ENCODE measurements around the gene BSCL2. TPM values are rescaled to one million over a fixed set of nuclear protein-coding genes. Genes with fewer than 3 reads are reported as not detected.
A peak's percentile ranks its signal among the peaks of the same experiment; 100 is the strongest.

Gene BSCL2
- total RNA-seq, 4 donors from 2014 or later, result 25.7 to 37.8 (median 29.2) TPM

GRCh38 chr11:62719302-62719978 is 12.2 kb upstream of the BSCL2 start:
- Histone ChIP-seq H3K36me3 (peaks cover 32 to 98% of the 10 kb centered on the region in 2 donors), H3K4me1 (peaks cover 0 to 45% (median 10%) of the 10 kb centered on the region in 3 donors), H3K27me3 (no peaks in the 10 kb centered on the region), H3K27ac (peak overlapping the region in 1 of 4 donors; percentile 9), H3K4me3 (no peak overlapping the region), H3K9me3 (no peaks in the 10 kb centered on the region)
- WGBS, 2 donors (ENCODE audit: low coverage in 1 of 2), result 67 to 83% methylated on average over 1 to 2 of the region's 2 CpGs
- no peak for ATAC-seq
- TF ChIP-seq CTCF (IDR thresholded peaks at IDR 0.05), result no peak
- TF ChIP-seq POLR2AphosphoS5 (IDR thresholded peaks at IDR 0.05), result no peak
- no peak for TF ChIP-seq POLR2A (IDR thresholded peaks at IDR 0.05)
- no peak for TF ChIP-seq EP300 (IDR thresholded peaks at IDR 0.05)

GRCh38 chr11:62716816-62717215 is 9.6 kb upstream of the BSCL2 start:
- Histone ChIP-seq H3K9me3 (no peaks in the 10 kb centered on the region), H3K27ac (no peak overlapping the region), H3K4me3 (no peak overlapping the region), H3K27me3 (no peaks in the 10 kb centered on the region), H3K4me1 (peaks cover 0 to 31% (median 0%) of the 10 kb centered on the region in 3 donors), H3K36me3 (peaks cover 27 to 100% of the 10 kb centered on the region in 2 donors)
- TF ChIP-seq CTCF (IDR thresholded peaks at IDR 0.05) (no peak), EP300 (IDR thresholded peaks at IDR 0.05) (no peak), POLR2AphosphoS5 (IDR thresholded peaks at IDR 0.05) (no peak), POLR2A (IDR thresholded peaks at IDR 0.05) (no peak)
- no peak for ATAC-seq
- WGBS, 2 donors (ENCODE audit: low coverage in 1 of 2), result 76 to 85% methylated on average over 11 of the region's 11 CpGs

- Histone ChIP-seq H3K4me3 (no peak overlapping the region), H3K27me3 (no peaks in the 10 kb centered on the region), H3K4me1 (peaks cover 0 to 30% (median 0%) of the 10 kb centered on the region in 3 donors), H3K36me3 (peaks cover 21 to 100% of the 10 kb centered on the region in 2 donors), H3K9me3 (no peaks in the 10 kb centered on the region), H3K27ac (no peak overlapping the region)
- TF ChIP-seq CTCF (IDR thresholded peaks at IDR 0.05), result no peak
- no peak for TF ChIP-seq POLR2A (IDR thresholded peaks at IDR 0.05)
- TF ChIP-seq POLR2AphosphoS5 (IDR thresholded peaks at IDR 0.05), result no peak
- no peak for TF ChIP-seq EP300 (IDR thresholded peaks at IDR 0.05)
- no peak for ATAC-seq
- WGBS, 2 donors (ENCODE audit: low coverage in 1 of 2), result 82 to 84% methylated on average over 5 of the region's 5 CpGs
These were observed 9.0 kb upstream of the BSCL2 start for GRCh38 chr11:62716206-62716605.

- 74 to 83% methylated on average over 12 to 15 of the region's 24 CpGs for WGBS, 2 donors (ENCODE audit: low coverage in 1 of 2)
- TF ChIP-seq POLR2AphosphoS5 (IDR thresholded peaks at IDR 0.05), result no peak
- no peak for TF ChIP-seq EP300 (IDR thresholded peaks at IDR 0.05)
- no peak for TF ChIP-seq CTCF (IDR thresholded peaks at IDR 0.05)
- TF ChIP-seq POLR2A (IDR thresholded peaks at IDR 0.05), result no peak
- ATAC-seq, result no peak
- H3K27me3 ChIP-seq, result no peaks in the 10 kb centered on the region
- H3K4me3 ChIP-seq, result no peak overlapping the region
- H3K9me3 ChIP-seq, result no peaks in the 10 kb centered on the region
- H3K27ac ChIP-seq, result peak overlapping the region in 1 of 4 donors; percentile 22
- H3K36me3 ChIP-seq, result peaks cover 19 to 100% of the 10 kb centered on the region in 2 donors
- H3K4me1 ChIP-seq, result peaks cover 0 to 33% (median 2%) of the 10 kb centered on the region in 3 donors
These were observed 8.2 kb upstream of the BSCL2 start for GRCh38 chr11:62715150-62716130.

Data from gastroesophageal sphincter (tissue), 4 donors.